PC-3 (cell line): Measurements from ENCODE around the gene LAMA3.

Source experiments
- CTCF ChIP-seq: fragments of 300-600 bp; sonication (generic); conservative IDR thresholded peaks from 2 replicates; pipeline ENCODE4 v1.5.1; 2017; ENCODE audit warnings: antibody characterized with exemption, low read depth, mild to moderate bottlenecking, low read length
- EZH2 ChIP-seq: fragments of 300-600 bp; sonication (generic); IDR thresholded peaks from one replicate; pipeline ENCODE4 v1.6.1; 2017; ENCODE audit warnings: antibody characterized with exemption, mild to moderate bottlenecking, low read length; ENCODE audit not compliant: unreplicated experiment
- EZH2phosphoT487 ChIP-seq: fragments of 300-600 bp; sonication (generic); IDR thresholded peaks from 2 replicates; pipeline ENCODE4 v1.6.1; 2018; ENCODE audit warnings: mild to moderate bottlenecking, antibody characterized with exemption, low read length, borderline replicate concordance

- TF ChIP-seq CTCF: no peak
- TF ChIP-seq EZH2: no peak
- TF ChIP-seq EZH2phosphoT487: no peak
Measured at GRCh38 chr18:23878336-23878900, 189.2 kb downstream of the LAMA3 start.
